Astrocyte (in vitro differentiated cells and primary cell): ENCODE measurements around the gene NRTN. TPM values are rescaled to one million over a fixed set of nuclear protein-coding genes. Genes with fewer than 3 reads are reported as not detected.

ENCODE experiments used
- DNase-seq: peaks from one replicate; pipeline ENCODE4 v3.0.0-alpha.2; 2010; ENCODE audit warnings: low read depth
- FAIRE-seq: peaks from 2 replicates; lab custom pipeline; 2011; peaks lifted over from hg19 to GRCh38; lab: Jason Lieb, UNC
- H2AFZ ChIP-seq: 2 replicates; pipeline ENCODE4 v1.6.0; 2012; ENCODE audit warnings: low read depth, low read length, inconsistent platforms
- H3K27ac ChIP-seq: 2 replicates; pipeline ENCODE4 v1.5.1; 2011; ENCODE audit warnings: low read depth, low read length, inconsistent platforms
- H3K27me3 ChIP-seq: 2 replicates; pipeline ENCODE4 v1.6.0; 2011; ENCODE audit warnings: low read length, inconsistent platforms; ENCODE audit not compliant: insufficient read depth
- H3K36me3 ChIP-seq: 2 replicates; pipeline ENCODE4 v1.5.1; 2011; ENCODE audit warnings: low read length, inconsistent platforms; ENCODE audit not compliant: insufficient read depth
- H3K4me1 ChIP-seq: 2 replicates; pipeline ENCODE4 v1.5.1; 2011; ENCODE audit warnings: low read length, inconsistent platforms; ENCODE audit not compliant: insufficient read depth
- H3K4me2 ChIP-seq: 2 replicates; pipeline ENCODE4 v1.6.0; 2012; ENCODE audit warnings: low read length, inconsistent platforms
- H3K4me3 ChIP-seq: 2 replicates; pipeline ENCODE4 v1.5.1; 2011; ENCODE audit warnings: low read depth, mild to moderate bottlenecking, low read length, inconsistent platforms; ENCODE audit not compliant: insufficient read depth
- H3K79me2 ChIP-seq: 2 replicates; pipeline ENCODE4 v1.6.0; 2012; ENCODE audit warnings: mild to moderate bottlenecking, low read length, inconsistent platforms; ENCODE audit not compliant: insufficient read depth
- H3K9ac ChIP-seq: 2 replicates; pipeline ENCODE4 v1.6.0; 2012; ENCODE audit warnings: mild to moderate bottlenecking, low read length, inconsistent platforms
- H3K9me3 ChIP-seq: 2 replicates; pipeline ENCODE4 v1.5.1; 2012; ENCODE audit warnings: low read depth, mild to moderate bottlenecking, low read length, inconsistent platforms; ENCODE audit not compliant: insufficient read depth
- H4K20me1 ChIP-seq: 2 replicates; pipeline ENCODE4 v1.6.0; 2012; ENCODE audit warnings: low read length, inconsistent platforms; ENCODE audit not compliant: insufficient read depth
- H3K27ac Mint-ChIP-seq: one replicate; pipeline ENCODE4 v1.8.0; 2021; ENCODE audit warnings: mild to moderate bottlenecking, mixed read lengths; ENCODE audit not compliant: unreplicated experiment
- H3K27me3 Mint-ChIP-seq: one replicate; pipeline ENCODE4 v1.8.0; 2021; ENCODE audit warnings: low read depth, mixed read lengths; ENCODE audit not compliant: unreplicated experiment
- H3K36me3 Mint-ChIP-seq: one replicate; pipeline ENCODE4 v1.8.0; 2021; ENCODE audit warnings: low read depth, mixed read lengths; ENCODE audit not compliant: unreplicated experiment
- H3K4me1 Mint-ChIP-seq: one replicate; pipeline ENCODE4 v1.8.0; 2021; ENCODE audit warnings: low read depth, mixed read lengths; ENCODE audit not compliant: unreplicated experiment
- H3K4me3 Mint-ChIP-seq: one replicate; pipeline ENCODE4 v1.8.0; 2021; ENCODE audit warnings: mild to moderate bottlenecking, moderate library complexity, mixed read lengths; ENCODE audit not compliant: unreplicated experiment
- H3K9me3 Mint-ChIP-seq: one replicate; pipeline ENCODE4 v1.8.0; 2021; ENCODE audit warnings: mild to moderate bottlenecking, mixed read lengths; ENCODE audit not compliant: unreplicated experiment
- EZH2 ChIP-seq: IDR thresholded peaks from 2 replicates; pipeline ENCODE4 v1.6.1; 2012; ENCODE audit warnings: mild to moderate bottlenecking, low read length, inconsistent platforms; ENCODE audit not compliant: insufficient read depth
- total RNA-seq: library from RNA; stranded (reverse); gene quantifications from 2 replicates; pipeline ENCODE4 v1.2.1, GENCODE V29; 2021
- TF ChIP-seq, protein P1 (sequence below): IDR thresholded peaks from 2 replicates; pipeline ENCODE4 v1.5.1; 2011; ENCODE audit warnings: low read depth, mild to moderate bottlenecking, inconsistent platforms, low read length, moderate library complexity; ENCODE audit not compliant: insufficient read depth

Gene NRTN
- total RNA-seq, 1 donor from 2014 or later: 0.66 TPM

DNA sequence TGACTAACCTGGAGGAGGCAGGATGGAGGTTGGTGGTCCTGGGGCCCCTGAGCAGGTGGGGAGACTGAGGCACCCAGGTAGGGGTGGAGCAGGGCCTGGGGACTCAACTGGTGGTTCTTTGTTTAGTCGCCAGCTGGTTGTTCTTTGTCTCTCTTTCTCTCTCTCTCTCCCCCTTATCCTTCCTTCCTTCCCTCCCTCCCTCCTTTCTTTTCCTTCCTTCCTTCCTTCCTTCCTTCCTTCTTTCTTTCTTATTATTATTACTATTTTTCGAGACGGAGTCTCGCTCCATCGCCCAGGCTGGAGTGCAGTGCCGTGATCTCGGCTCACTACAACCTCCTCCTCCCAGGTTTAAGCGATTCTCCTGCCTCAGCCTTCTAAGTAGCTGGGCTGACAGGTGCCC is 6.6 kb upstream of the NRTN start:
- no peaks in the 10 kb centered on the region for H3K36me3 Mint-ChIP-seq
- no peaks in the 10 kb centered on the region for H3K9me3 Mint-ChIP-seq
- Histone ChIP-seq H3K9me3 (no peaks in the 10 kb centered on the region), H3K4me1 (no peaks in the 10 kb centered on the region), H3K4me2 (no peak overlapping the region), H4K20me1 (no peaks in the 10 kb centered on the region), H3K79me2 (no peaks in the 10 kb centered on the region), H3K27ac (no peak overlapping the region), H3K36me3 (no peaks in the 10 kb centered on the region), H3K4me3 (no peak overlapping the region), H3K27me3 (peaks cover 4% of the 10 kb centered on the region), H2AFZ (no peak overlapping the region), H3K9ac (no peak overlapping the region)
- TF ChIP-seq, protein P1, sequence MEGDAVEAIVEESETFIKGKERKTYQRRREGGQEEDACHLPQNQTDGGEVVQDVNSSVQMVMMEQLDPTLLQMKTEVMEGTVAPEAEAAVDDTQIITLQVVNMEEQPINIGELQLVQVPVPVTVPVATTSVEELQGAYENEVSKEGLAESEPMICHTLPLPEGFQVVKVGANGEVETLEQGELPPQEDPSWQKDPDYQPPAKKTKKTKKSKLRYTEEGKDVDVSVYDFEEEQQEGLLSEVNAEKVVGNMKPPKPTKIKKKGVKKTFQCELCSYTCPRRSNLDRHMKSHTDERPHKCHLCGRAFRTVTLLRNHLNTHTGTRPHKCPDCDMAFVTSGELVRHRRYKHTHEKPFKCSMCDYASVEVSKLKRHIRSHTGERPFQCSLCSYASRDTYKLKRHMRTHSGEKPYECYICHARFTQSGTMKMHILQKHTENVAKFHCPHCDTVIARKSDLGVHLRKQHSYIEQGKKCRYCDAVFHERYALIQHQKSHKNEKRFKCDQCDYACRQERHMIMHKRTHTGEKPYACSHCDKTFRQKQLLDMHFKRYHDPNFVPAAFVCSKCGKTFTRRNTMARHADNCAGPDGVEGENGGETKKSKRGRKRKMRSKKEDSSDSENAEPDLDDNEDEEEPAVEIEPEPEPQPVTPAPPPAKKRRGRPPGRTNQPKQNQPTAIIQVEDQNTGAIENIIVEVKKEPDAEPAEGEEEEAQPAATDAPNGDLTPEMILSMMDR: no peak
- no peak for TF ChIP-seq EZH2
- no peak overlapping the region for H3K4me3 Mint-ChIP-seq
- DNase-seq (no peak), FAIRE-seq (no peak)
- H3K27me3 Mint-ChIP-seq: peaks cover 23% of the 10 kb centered on the region
- H3K4me1 Mint-ChIP-seq: no peaks in the 10 kb centered on the region
- H3K27ac Mint-ChIP-seq: no peak overlapping the region

DNA sequence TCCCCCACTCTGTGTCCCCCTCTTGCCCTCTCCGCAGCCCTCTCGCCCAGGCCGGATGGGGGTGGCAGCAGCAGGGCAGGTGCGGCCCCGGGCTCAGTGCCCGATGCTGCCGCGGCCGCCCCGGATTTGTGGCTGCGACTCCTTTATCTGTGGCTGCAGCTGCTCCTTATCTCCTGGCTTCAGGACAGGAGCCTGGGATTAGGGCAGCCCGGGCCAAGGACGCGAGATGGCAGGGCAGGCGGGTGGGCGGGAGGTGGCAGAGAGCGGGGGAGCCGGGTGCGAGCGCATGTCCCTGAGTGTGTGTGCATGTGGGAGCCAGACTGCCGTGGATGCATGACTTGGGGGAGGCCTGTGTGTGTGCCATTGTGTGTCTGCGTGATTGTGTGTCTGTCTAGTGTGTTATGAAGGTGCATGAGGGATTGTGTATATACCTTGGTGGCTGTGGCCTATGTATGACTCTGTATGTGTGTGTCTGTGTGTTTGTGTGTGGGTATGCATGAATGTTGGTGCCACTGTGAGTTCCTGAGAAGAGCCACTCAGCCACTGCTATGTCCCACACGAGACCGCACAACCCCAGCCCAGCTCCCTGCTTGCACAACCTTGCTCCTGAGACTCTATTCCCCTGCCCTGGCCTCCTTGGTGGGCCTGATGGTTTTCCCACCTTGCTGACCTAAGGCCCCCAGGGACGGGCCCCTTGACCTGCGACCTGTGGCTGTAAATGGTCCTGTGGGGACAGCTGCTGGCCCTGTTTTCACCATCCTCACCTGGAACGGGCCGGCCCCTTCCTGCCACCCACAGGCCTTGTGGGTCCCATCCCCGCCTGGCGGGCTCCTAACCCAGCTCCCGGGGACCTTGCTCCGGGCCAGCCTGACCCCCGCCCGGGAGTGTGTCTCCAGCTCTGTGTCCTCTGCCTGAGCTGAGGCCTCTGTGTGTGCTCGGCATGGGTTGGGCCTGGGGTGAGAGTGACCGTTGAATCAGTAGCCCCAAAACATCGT is 5.3 kb upstream of the NRTN start:
- FAIRE-seq: no peak
- Mint-ChIP-seq H3K4me3 (no peak overlapping the region), H3K4me1 (no peaks in the 10 kb centered on the region), H3K27ac (no peak overlapping the region), H3K36me3 (no peaks in the 10 kb centered on the region), H3K27me3 (peaks cover 28% of the 10 kb centered on the region), H3K9me3 (no peaks in the 10 kb centered on the region)
- Histone ChIP-seq H3K4me2 (no peak overlapping the region), H3K27ac (no peak overlapping the region), H3K79me2 (no peaks in the 10 kb centered on the region), H3K4me3 (no peak overlapping the region), H3K27me3 (peaks cover 7% of the 10 kb centered on the region), H2AFZ (no peak overlapping the region), H3K4me1 (peaks cover 5% of the 10 kb centered on the region), H4K20me1 (no peaks in the 10 kb centered on the region), H3K36me3 (no peaks in the 10 kb centered on the region), H3K9ac (no peak overlapping the region), H3K9me3 (no peaks in the 10 kb centered on the region)
- DNase-seq: no peak
- TF ChIP-seq EZH2: no peak
- TF ChIP-seq, protein P1: no peak
